Measurements from ENCODE around the gene POLR1H.
A peak's percentile ranks its signal among the peaks of the same experiment; 100 is the strongest.

The POLR1H gene

GRCh38 chr6:30071081-30071818 lies 10.2 kb downstream of the POLR1H start:
- DNase-seq: peak; percentile 16 to 33

GRCh38 chr6:30071858-30072257 lies 10.8 kb downstream of the POLR1H start:
- no peak for DNase-seq

More at GRCh38 chr6:30071081-30071818, 10.2 kb downstream of the POLR1H start:
- TF ChIP-seq GATA1 (IDR thresholded peaks at IDR 0.05; ENCODE audit: low read depth, low read length) (no peak), POLR2A (IDR thresholded peaks at IDR 0.05; ENCODE audit: low read length) (no peak)

GRCh38 chr6:30073489-30074235 lies 12.6 kb downstream of the POLR1H start:
- DNase-seq: no peak
- TF ChIP-seq POLR2A (IDR thresholded peaks at IDR 0.05; ENCODE audit: low read length) (no peak), GATA1 (IDR thresholded peaks at IDR 0.05; ENCODE audit: low read depth, low read length) (no peak)

More at GRCh38 chr6:30071858-30072257, 10.8 kb downstream of the POLR1H start:
- TF ChIP-seq GATA1 (IDR thresholded peaks at IDR 0.05; ENCODE audit: low read depth, low read length) (no peak), POLR2A (IDR thresholded peaks at IDR 0.05; ENCODE audit: low read length) (no peak)

- no peak for DNase-seq
- no peak for TF ChIP-seq GATA1 (IDR thresholded peaks at IDR 0.05; ENCODE audit: low read depth, low read length)
- no peak for TF ChIP-seq POLR2A (IDR thresholded peaks at IDR 0.05; ENCODE audit: low read length)
Measured at GRCh38 chr6:30074331-30075093, 13.4 kb downstream of the POLR1H start.

DNA sequence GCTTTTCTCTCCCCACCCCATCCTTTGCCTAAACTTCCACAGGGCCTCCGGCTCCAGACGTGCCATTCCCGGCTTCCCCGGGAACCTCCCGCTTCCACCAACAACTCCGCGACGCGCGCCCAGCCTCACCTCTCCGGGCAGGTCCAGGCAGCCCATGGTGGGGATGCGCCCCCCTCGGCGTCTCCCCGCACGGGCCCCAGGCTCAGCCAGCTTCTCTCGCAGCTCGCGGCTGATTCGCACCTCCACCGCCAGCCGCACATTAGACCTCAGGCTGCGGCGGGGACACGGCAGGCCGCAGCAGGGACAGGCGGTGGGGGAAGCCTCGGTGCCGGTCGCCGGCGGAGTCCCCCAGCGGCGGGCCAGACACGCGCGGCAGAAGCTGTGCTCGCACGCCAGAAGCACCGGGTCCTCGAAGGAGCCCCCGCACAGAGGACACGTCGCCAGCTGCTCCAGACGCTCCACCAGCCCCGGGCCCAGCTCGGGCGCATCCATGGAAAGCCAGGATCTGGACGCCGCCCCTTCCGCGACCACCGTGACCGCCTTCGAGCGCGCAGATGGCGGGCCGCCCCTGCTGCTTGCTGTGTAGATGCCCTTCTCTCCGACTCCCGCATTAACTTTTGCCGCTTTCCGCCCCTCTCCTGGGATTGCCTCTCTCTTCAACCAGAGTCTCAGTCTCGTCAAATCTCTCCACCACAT lies 14.2 kb downstream of the POLR1H start, which contains the start of gene RNF39:
Gene RNF39, minus strand, starts transcription at position 676 of the 696 bp plus-strand sequence. Its CDS starts 184 bp downstream, at position 492.
- no peak for DNase-seq
- TF ChIP-seq POLR2A (IDR thresholded peaks at IDR 0.05; ENCODE audit: low read length) (no peak), GATA1 (IDR thresholded peaks at IDR 0.05; ENCODE audit: low read depth, low read length) (no peak)

DNA sequence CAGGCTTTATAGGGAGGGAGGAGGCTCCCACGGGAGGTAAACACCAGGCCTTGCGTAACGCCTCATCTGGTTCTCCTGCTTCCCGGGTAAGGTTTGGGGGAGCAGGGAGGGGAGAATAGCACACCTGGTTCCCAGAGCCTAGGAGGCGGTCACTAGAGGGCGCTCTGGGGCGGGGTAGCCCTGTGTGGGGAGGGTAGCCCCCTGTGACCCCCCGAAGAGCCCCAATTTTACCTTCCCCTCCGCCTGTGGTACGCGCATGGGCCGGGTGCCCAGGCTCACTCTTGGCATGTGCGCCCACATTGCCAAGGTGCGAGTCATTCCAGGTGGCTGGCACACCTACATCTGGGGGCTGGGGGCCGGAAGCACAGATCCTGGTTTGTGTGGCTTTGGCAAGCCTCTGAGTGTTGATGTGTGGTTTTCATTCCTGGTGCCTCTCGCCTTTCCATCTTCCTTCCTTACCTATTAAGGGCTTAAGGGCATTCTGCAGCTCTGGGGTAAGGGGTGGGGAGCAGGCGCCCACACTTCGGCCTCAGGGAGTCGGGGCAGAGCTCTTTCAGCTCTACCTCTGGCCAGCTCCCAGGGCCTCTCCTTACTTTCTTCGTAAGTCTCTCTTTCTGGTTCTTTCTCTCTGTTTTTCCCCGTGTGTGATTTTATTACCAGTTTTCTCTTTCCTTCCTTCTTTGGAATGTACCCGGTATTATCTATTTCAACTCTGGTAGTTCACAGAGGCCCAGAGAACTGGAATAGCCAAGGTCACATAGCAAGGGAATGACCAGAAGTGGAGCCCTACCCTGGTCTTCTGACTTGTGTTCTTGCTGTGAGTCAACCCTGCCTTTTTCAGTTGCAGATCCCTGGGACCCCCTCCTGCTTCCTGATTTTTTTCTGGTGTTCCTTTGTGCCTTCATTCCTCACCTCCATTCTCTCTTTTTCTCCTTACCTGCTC lies 15.0 kb downstream of the POLR1H start:
- no peak for TF ChIP-seq GATA1 (IDR thresholded peaks at IDR 0.05; ENCODE audit: low read depth, low read length)
- no peak for TF ChIP-seq POLR2A (IDR thresholded peaks at IDR 0.05; ENCODE audit: low read length)
- DNase-seq: peak in 1 of 2 experiments; percentile 20

GRCh38 chr6:30077218-30077617 lies 16.2 kb downstream of the POLR1H start:
- TF ChIP-seq GATA1 (IDR thresholded peaks at IDR 0.05; ENCODE audit: low read depth, low read length) (no peak), POLR2A (IDR thresholded peaks at IDR 0.05; ENCODE audit: low read length) (no peak)
- DNase-seq: no peak

- TF ChIP-seq POLR2A (IDR thresholded peaks at IDR 0.05; ENCODE audit: low read length): no peak
- TF ChIP-seq GATA1 (IDR thresholded peaks at IDR 0.05; ENCODE audit: low read depth, low read length): no peak
- DNase-seq: no peak
Measured at GRCh38 chr6:30087876-30088275, 26.8 kb downstream of the POLR1H start.

DNA sequence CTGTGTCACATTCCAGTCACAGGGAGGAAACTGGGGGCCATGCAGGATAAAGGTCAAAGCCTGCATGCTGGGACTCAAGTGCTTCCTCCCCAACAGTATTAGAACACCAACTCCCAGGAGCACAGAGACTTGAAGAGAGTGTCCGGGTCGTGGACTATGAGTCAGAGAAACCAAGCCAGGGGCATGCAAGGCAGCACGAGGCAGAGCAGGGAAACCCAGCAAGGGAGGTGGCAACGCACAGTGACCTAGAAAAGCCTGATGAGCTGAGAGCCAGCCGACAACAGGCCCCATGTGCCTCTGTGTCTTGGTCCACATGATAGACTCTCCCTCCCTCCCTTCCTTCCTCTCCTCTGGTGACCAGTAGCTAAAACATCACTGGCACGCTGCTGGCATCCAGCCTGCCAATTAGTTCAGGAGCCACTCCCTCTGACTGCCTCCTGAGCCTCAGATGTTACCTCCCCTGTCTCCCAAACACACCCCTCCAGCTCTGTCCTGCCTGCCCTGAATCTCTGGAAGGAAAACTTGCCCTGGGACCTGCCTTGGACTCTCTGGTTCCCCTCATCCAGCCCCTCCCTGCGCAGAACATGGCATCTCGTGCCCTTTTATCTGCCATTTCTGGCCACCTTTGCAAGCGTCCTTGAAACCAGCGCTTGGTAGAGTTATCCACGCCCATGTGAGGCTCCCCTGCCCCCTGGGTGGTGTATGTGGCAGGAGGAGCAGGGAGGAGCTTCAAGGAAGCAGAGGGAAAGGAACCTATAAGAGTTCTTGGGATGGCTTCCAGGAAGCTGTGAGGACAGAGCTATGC lies 30.7 kb downstream of the POLR1H start:
- TF ChIP-seq POLR2A (IDR thresholded peaks at IDR 0.05; ENCODE audit: low read length): no peak
- no peak for TF ChIP-seq GATA1 (IDR thresholded peaks at IDR 0.05; ENCODE audit: low read depth, low read length)

DNA sequence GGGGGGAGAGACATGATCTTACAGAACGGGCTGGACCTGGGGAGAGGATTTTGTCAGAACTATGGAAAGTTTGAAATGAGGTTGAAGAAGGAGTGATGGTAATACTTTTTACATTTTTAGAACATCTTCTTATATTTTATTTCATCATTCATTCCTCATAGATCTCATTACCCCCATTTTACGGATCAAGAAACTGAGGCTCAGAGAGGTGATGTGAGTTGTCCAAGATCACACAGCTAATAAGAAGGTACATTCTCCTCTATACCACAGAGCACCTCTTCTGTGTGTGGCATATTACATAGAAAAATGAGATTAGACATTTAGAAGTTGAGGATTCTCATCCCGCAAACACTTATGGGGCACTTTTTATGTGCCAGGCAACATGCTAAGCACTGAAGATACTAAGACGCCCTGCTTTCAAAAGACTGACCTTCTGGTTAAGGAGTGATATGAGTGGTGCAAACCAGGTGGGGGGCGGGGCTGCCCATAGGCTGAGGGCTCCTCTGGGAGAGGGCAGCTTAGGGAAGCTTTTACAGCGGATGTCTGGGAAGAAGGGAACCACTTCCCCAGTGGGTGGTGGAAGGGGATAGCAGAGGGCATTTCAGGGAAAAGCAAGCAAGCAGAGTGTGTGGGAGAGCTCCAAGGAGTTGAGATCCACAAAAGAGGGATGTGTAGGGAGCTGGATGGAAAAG lies 31.9 kb downstream of the POLR1H start:
- TF ChIP-seq GATA1 (IDR thresholded peaks at IDR 0.05; ENCODE audit: low read depth, low read length): no peak
- TF ChIP-seq POLR2A (IDR thresholded peaks at IDR 0.05; ENCODE audit: low read length): no peak
- DNase-seq: no peak

More for the DNA sequence above, 30.7 kb downstream of the POLR1H start:
- no peak for DNase-seq

All from erythroblast (primary cell).